Activated B cell treated with CpG ODN at 0.5 μM for 24 hours (primary cell): Measurements from ENCODE around the gene RAPGEF2. TPM values are rescaled to one million over a fixed set of nuclear protein-coding genes. Genes with fewer than 3 reads are reported as not detected.

Experiments
- ATAC-seq: fragments of 200-7000 bp; cut with Tn5 transposase; one replicate; pipeline ENCODE4 v1.10.0; 2021; ENCODE audit warnings: low read depth, mild to moderate bottlenecking, moderate library complexity
- CTCF ChIA-PET: fragments of 350-600 bp; sonication (Branson Sonifier 250); formaldehyde crosslinking; loops from one replicate; lab custom pipeline; 2021; ENCODE audit warnings: antibody characterized with exemption; lab: Charles Lee
- POLR2A ChIA-PET: fragments of 350-600 bp; sonication (Branson Sonifier 250); formaldehyde crosslinking; loops from one replicate; lab custom pipeline; 2021; ENCODE audit warnings: antibody characterized with exemption; lab: Charles Lee
- DNase-seq: peaks from one replicate; pipeline ENCODE4 v3.0.0; 2022
- H3K27ac Mint-ChIP-seq: one replicate; pipeline ENCODE4 v1.8.0; 2020; ENCODE audit warnings: mixed read lengths
- H3K27me3 Mint-ChIP-seq: one replicate; pipeline ENCODE4 v1.8.0; 2021; ENCODE audit warnings: mixed read lengths
- H3K36me3 Mint-ChIP-seq: one replicate; pipeline ENCODE4 v1.8.0; 2021; ENCODE audit warnings: low read depth, mixed read lengths
- H3K4me1 Mint-ChIP-seq: one replicate; pipeline ENCODE4 v1.8.0; 2021; ENCODE audit warnings: mixed read lengths
- H3K4me3 Mint-ChIP-seq: one replicate; pipeline ENCODE4 v1.8.0; 2020; ENCODE audit warnings: mild to moderate bottlenecking, mixed read lengths
- H3K9me3 Mint-ChIP-seq: one replicate; pipeline ENCODE4 v1.8.0; 2020; ENCODE audit warnings: mixed read lengths
- intact Hi-C: fragments of 100-400 bp; cut with micrococcal nuclease; formaldehyde crosslinking; loops from one replicate; pipeline ENCODE4 v1.15.1; 2024
- total RNA-seq: library from RNA; stranded (reverse); gene quantifications from 2 replicates; pipeline ENCODE4 v1.2.3, GENCODE V29; 2022
- TF ChIP-seq, protein P1 (sequence below): fragments of 200-600 bp; IDR thresholded peaks from one replicate; pipeline ENCODE4 v1.8.0; 2022; ENCODE audit warnings: antibody characterized with exemption, mild to moderate bottlenecking

RAPGEF2 gene
- total RNA-seq, 1 donor from 2014 or later, result 22.9 TPM

DNA sequence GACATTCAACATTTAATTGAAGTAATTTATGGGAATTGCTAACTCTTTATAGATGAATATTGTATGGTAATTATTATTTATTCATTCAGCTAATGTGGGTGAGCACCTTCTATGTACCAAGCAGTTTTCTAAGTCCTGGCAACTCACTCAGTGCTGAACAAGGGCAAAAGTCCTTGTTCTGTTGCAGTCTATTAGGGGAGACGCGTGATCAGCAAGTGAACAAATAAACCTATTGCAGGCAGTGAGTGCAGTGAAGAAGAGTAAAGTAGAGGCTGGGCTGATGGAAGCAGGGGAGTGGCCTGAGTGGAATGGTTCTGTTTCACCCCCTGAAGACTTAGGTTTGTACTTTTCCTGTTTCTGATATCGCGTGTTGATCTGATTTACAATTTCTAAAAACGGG, 214.3 kb downstream of the RAPGEF2 start:
- Mint-ChIP-seq H3K4me3 (no peak overlapping the region), H3K27ac (no peak overlapping the region), H3K36me3 (peaks cover 34% of the 10 kb centered on the region), H3K4me1 (no peaks in the 10 kb centered on the region), H3K27me3 (no peaks in the 10 kb centered on the region), H3K9me3 (no peaks in the 10 kb centered on the region)
- ATAC-seq (no peak), DNase-seq (no peak)
- TF ChIP-seq, protein P1, sequence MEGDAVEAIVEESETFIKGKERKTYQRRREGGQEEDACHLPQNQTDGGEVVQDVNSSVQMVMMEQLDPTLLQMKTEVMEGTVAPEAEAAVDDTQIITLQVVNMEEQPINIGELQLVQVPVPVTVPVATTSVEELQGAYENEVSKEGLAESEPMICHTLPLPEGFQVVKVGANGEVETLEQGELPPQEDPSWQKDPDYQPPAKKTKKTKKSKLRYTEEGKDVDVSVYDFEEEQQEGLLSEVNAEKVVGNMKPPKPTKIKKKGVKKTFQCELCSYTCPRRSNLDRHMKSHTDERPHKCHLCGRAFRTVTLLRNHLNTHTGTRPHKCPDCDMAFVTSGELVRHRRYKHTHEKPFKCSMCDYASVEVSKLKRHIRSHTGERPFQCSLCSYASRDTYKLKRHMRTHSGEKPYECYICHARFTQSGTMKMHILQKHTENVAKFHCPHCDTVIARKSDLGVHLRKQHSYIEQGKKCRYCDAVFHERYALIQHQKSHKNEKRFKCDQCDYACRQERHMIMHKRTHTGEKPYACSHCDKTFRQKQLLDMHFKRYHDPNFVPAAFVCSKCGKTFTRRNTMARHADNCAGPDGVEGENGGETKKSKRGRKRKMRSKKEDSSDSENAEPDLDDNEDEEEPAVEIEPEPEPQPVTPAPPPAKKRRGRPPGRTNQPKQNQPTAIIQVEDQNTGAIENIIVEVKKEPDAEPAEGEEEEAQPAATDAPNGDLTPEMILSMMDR, result no peak
- intact Hi-C loops, result no loop called here
- POLR2A ChIA-PET, result no interaction called here
- CTCF ChIA-PET, result no interaction called here

DNA sequence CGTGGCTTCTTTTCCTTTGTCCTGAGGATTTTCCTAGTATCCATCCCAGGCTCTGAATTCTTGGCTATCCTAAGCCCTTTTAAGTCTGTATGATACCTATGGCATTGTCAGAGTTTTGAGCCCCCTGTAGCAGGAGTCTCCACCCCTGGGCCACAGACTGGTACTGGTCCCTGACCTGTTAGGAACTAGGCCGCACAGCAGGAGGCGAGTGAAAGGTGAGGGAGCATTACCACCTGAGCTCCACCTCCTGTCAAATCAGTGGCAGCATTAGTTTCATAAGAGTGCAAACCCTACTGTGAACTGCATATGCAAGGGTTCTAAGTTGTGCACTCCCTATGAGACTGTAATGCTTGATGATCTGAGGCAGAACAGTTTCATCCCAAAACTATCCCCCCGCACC, 216.1 kb downstream of the RAPGEF2 start:
- intact Hi-C loops, result no loop called here
- H3K27me3 Mint-ChIP-seq, result no peaks in the 10 kb centered on the region
- H3K4me1 Mint-ChIP-seq, result no peaks in the 10 kb centered on the region
- TF ChIP-seq, protein P1, result no peak
- DNase-seq (no peak), ATAC-seq (no peak)
- ChIA-PET POLR2A (no interaction called here), CTCF (no interaction called here)
- H3K36me3 Mint-ChIP-seq, result peaks cover 45% of the 10 kb centered on the region
- H3K27ac Mint-ChIP-seq, result no peak overlapping the region
- H3K9me3 Mint-ChIP-seq, result no peaks in the 10 kb centered on the region
- H3K4me3 Mint-ChIP-seq, result no peak overlapping the region

DNA sequence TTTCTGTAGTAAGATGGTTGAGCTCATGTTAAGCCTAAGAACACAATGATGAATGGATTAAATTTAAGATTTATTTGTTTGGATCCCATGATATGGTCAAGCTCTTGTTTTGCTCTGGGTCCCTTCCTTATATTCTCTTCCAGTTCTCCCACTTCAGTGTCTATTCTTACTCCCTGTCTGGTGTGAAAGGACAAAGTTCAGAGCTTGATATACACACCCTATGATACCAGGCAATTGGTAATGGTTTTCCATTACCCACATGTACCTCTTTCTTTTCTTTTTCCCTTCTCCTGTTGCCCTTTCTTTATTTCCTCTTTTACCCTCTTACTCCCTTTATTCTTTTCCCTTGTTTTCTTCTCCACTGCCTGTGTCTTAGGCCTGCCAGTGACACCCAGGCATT, 223.6 kb downstream of the RAPGEF2 start:
- CTCF ChIA-PET, result no interaction called here
- intact Hi-C loops, result no loop called here
- no peak overlapping the region for H3K27ac Mint-ChIP-seq
- H3K9me3 Mint-ChIP-seq, result no peaks in the 10 kb centered on the region
- no peak for ATAC-seq
- TF ChIP-seq, protein P1, result no peak
- no peaks in the 10 kb centered on the region for H3K27me3 Mint-ChIP-seq
- H3K4me3 Mint-ChIP-seq, result no peak overlapping the region
- peaks cover 36% of the 10 kb centered on the region for H3K36me3 Mint-ChIP-seq
- no peaks in the 10 kb centered on the region for H3K4me1 Mint-ChIP-seq
- POLR2A ChIA-PET, result no interaction called here
- no peak for DNase-seq

DNA sequence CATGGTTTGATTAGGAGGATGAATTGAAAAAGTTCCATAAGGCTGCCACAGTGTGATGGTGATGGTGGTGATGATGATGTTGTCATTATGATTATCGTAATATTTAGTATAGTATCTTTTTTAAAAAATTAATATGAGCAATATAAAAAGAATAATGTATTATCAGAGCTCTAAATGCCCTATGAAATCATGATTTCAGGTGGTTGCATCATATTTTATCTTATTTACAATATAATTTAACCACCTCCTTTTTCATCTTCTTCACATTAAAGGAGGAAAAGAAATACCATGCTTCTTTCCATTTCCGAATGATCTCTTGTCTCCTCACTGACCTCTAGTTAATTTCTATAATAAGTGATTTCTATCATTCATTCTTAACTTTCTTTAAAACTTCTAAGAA, 225.9 kb downstream of the RAPGEF2 start:
- TF ChIP-seq, protein P1, result no peak
- no peak for ATAC-seq
- DNase-seq, result no peak
- Mint-ChIP-seq H3K9me3 (no peaks in the 10 kb centered on the region), H3K36me3 (peaks cover 32% of the 10 kb centered on the region), H3K27me3 (no peaks in the 10 kb centered on the region), H3K4me1 (no peaks in the 10 kb centered on the region), H3K27ac (no peak overlapping the region), H3K4me3 (no peak overlapping the region)
- POLR2A ChIA-PET, result no interaction called here
- intact Hi-C loops, result no loop called here
- CTCF ChIA-PET, result no interaction called here

DNA sequence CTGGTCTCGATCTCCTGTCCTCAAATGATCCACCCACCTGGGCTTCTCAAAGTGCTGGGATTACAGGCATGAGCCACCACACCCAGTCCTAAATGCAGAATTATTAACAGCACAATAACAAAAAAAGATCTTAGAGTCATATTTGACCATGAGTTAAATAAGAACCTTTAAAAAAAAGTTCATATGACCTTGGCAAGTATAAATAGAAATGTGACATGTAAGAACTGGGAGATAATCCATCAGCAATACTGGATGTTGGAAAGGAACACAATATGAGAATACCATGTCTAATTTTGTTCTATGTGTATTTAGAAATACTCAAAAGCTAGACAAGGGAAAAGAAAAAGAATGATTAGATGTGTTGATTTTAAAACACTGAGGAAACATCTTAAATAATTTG, 231.6 kb downstream of the RAPGEF2 start:
- no peak overlapping the region for H3K27ac Mint-ChIP-seq
- CTCF ChIA-PET, result no interaction called here
- H3K36me3 Mint-ChIP-seq, result peaks cover 54% of the 10 kb centered on the region
- no peak for ATAC-seq
- no peaks in the 10 kb centered on the region for H3K4me1 Mint-ChIP-seq
- TF ChIP-seq, protein P1, result no peak
- intact Hi-C loops, result no loop called here
- H3K27me3 Mint-ChIP-seq, result no peaks in the 10 kb centered on the region
- DNase-seq, result no peak
- no peaks in the 10 kb centered on the region for H3K9me3 Mint-ChIP-seq
- POLR2A ChIA-PET, result no interaction called here
- no peak overlapping the region for H3K4me3 Mint-ChIP-seq
